ENCODE data around the gene ABLIM3. TPM values are rescaled to one million over a fixed set of nuclear protein-coding genes. Genes with fewer than 3 reads are reported as not detected.

The ABLIM3 gene
- total RNA-seq, 2 experiments from 2014 or later: not detected

GRCh38 chr5:149220750-149221149, 79.5 kb downstream of the ABLIM3 start:
- Mint-ChIP-seq H3K4me3 (no peak overlapping the region), H3K27ac (no peak overlapping the region)
- CTCF ChIA-PET: interaction anchor here (1.0 kb wide), 1 partner anchor 81 kb away, joined by 3 read pairs; no protein-coding TSS in a partner anchor

GRCh38 chr5:149221326-149221725, 80.0 kb downstream of the ABLIM3 start:
- Mint-ChIP-seq H3K4me3 (no peak overlapping the region), H3K27me3 (peaks cover 3% of the 10 kb centered on the region), H3K27ac (no peak overlapping the region), H3K36me3 (ENCODE audit: low read depth) (no peaks in the 10 kb centered on the region), H3K4me1 (ENCODE audit: low read depth) (no peaks in the 10 kb centered on the region), H3K9me3 (no peaks in the 10 kb centered on the region)
- TF ChIP-seq CTCF (IDR thresholded peaks at IDR 0.05): no peak
- CTCF ChIA-PET: interaction anchor here (1.0 kb wide), 1 partner anchor 81 kb away, joined by 3 read pairs; no protein-coding TSS in a partner anchor
- no peak for ATAC-seq
- DNase-seq: no peak
- POLR2A ChIA-PET: no interaction called here
- intact Hi-C loops (cut with micrococcal nuclease): no loop called here

More at GRCh38 chr5:149220750-149221149, 79.5 kb downstream of the ABLIM3 start:
- Mint-ChIP-seq H3K9me3 (no peaks in the 10 kb centered on the region), H3K36me3 (ENCODE audit: low read depth) (no peaks in the 10 kb centered on the region), H3K4me1 (ENCODE audit: low read depth) (no peaks in the 10 kb centered on the region), H3K27me3 (peaks cover 3% of the 10 kb centered on the region)
- no peak for TF ChIP-seq CTCF (IDR thresholded peaks at IDR 0.05)
- ATAC-seq (no peak), DNase-seq (no peak)
- POLR2A ChIA-PET: no interaction called here
- intact Hi-C loops (cut with micrococcal nuclease): no loop called here

GRCh38 chr5:149221731-149222342, 80.5 kb downstream of the ABLIM3 start:
- Mint-ChIP-seq H3K9me3 (no peaks in the 10 kb centered on the region), H3K27ac (no peak overlapping the region), H3K4me3 (no peak overlapping the region), H3K27me3 (peaks cover 3% of the 10 kb centered on the region), H3K36me3 (ENCODE audit: low read depth) (no peaks in the 10 kb centered on the region), H3K4me1 (ENCODE audit: low read depth) (no peaks in the 10 kb centered on the region)
- intact Hi-C loops (cut with micrococcal nuclease): no loop called here
- TF ChIP-seq CTCF (IDR thresholded peaks at IDR 0.05): no peak
- ATAC-seq (no peak), DNase-seq (no peak)
- ChIA-PET CTCF (interaction anchor here (1.0 to 1.2 kb wide), 3 partner anchors 81 to 402 kb away, joined by 3 to 5 read pairs (median 3); partner anchors contain the start of gene ABLIM3), POLR2A (no interaction called here)

GRCh38 chr5:149223081-149223848, 82.0 kb downstream of the ABLIM3 start:
- no peak overlapping the region for H3K27ac Mint-ChIP-seq
- no peak for TF ChIP-seq CTCF (IDR thresholded peaks at IDR 0.05)
- ChIA-PET POLR2A (no interaction called here), CTCF (interaction anchor here (0.7 to 1.2 kb wide), 3 partner anchors 82 to 482 kb away, joined by 3 to 5 read pairs (median 3); partner anchors contain the start of gene ABLIM3)
- H3K9me3 Mint-ChIP-seq: no peaks in the 10 kb centered on the region
- no peaks in the 10 kb centered on the region for H3K36me3 Mint-ChIP-seq (ENCODE audit: low read depth)
- H3K4me1 Mint-ChIP-seq (ENCODE audit: low read depth): no peaks in the 10 kb centered on the region
- H3K4me3 Mint-ChIP-seq: no peak overlapping the region
- intact Hi-C loops (cut with micrococcal nuclease): no loop called here
- peaks cover 3% of the 10 kb centered on the region for H3K27me3 Mint-ChIP-seq
- DNase-seq (no peak), ATAC-seq (no peak)

GRCh38 chr5:149224282-149224681, 83.0 kb downstream of the ABLIM3 start:
- no peak for TF ChIP-seq CTCF (IDR thresholded peaks at IDR 0.05)
- H3K4me1 Mint-ChIP-seq (ENCODE audit: low read depth): no peaks in the 10 kb centered on the region
- H3K27me3 Mint-ChIP-seq: peaks cover 5% of the 10 kb centered on the region
- H3K27ac Mint-ChIP-seq: no peak overlapping the region
- no peak for ATAC-seq
- H3K36me3 Mint-ChIP-seq (ENCODE audit: low read depth): no peaks in the 10 kb centered on the region
- no peaks in the 10 kb centered on the region for H3K9me3 Mint-ChIP-seq
- ChIA-PET POLR2A (no interaction called here), CTCF (no interaction called here)
- no peak for DNase-seq
- intact Hi-C loops (cut with micrococcal nuclease): no loop called here
- H3K4me3 Mint-ChIP-seq: no peak overlapping the region
